GM21367 (cell line): ENCODE data around the gene SLC35F1.
"Not testable (repeated sequence)": the region's sequence is repeated elsewhere in the genome, so short reads cannot be mapped to it uniquely, and the experiment has no call there.

ENCODE experiments used
- ATAC-seq: cut with Tn5 transposase; IDR thresholded peaks from one replicate; pipeline ENCODE4 v1.9.1; 2021; ENCODE audit not compliant: unreplicated experiment

SLC35F1 gene

GRCh38 chr6:117906958-117907600 lies at the start of gene SLC35F1:
Gene SLC35F1, plus strand, starts transcription at chr6:117907264.
- peak; percentile 61 for ATAC-seq

- not testable (repeated sequence) for ATAC-seq
These were observed 48.5 kb upstream of the SLC35F1 start for GRCh38 chr6:117858601-117859000.

- ATAC-seq = no peak
These were observed 45.5 kb upstream of the SLC35F1 start for GRCh38 chr6:117861545-117861944.

- no peak for ATAC-seq
These were observed 40.5 kb upstream of the SLC35F1 start for GRCh38 chr6:117866561-117866960.

GRCh38 chr6:117870486-117871242 lies 36.4 kb upstream of the SLC35F1 start:
- ATAC-seq = peak; percentile 91

GRCh38 chr6:117880824-117881223 lies 26.2 kb upstream of the SLC35F1 start:
- ATAC-seq = no peak

- ATAC-seq = no peak
These were observed 16.9 kb upstream of the SLC35F1 start for GRCh38 chr6:117890172-117890571.

GRCh38 chr6:117906507-117906957 lies 532 bp upstream of the SLC35F1 start:
- peak; percentile 38 for ATAC-seq

GRCh38 chr6:117907601-117908245 lies 659 bp downstream of the SLC35F1 start:
- ATAC-seq = no peak

GRCh38 chr6:117908246-117909068 lies 1.4 kb downstream of the SLC35F1 start:
- no peak for ATAC-seq

- no peak for ATAC-seq
These were observed 2.6 kb downstream of the SLC35F1 start for GRCh38 chr6:117909638-117910037.

- ATAC-seq = no peak
These were observed 3.5 kb downstream of the SLC35F1 start for GRCh38 chr6:117910549-117910948.

GRCh38 chr6:117911150-117911549 lies 4.1 kb downstream of the SLC35F1 start:
- ATAC-seq = no peak

GRCh38 chr6:117911660-117912059 lies 4.6 kb downstream of the SLC35F1 start:
- ATAC-seq = no peak

- no peak for ATAC-seq
These were observed 8.8 kb downstream of the SLC35F1 start for GRCh38 chr6:117915846-117916245.

GRCh38 chr6:117916483-117916882 lies 9.4 kb downstream of the SLC35F1 start:
- ATAC-seq = no peak

- no peak for ATAC-seq
These were observed 10.1 kb downstream of the SLC35F1 start for GRCh38 chr6:117917176-117917575.

- no peak for ATAC-seq
These were observed 11.4 kb downstream of the SLC35F1 start for GRCh38 chr6:117918454-117918853.

GRCh38 chr6:117919275-117919674 lies 12.2 kb downstream of the SLC35F1 start:
- ATAC-seq = no peak

GRCh38 chr6:117919775-117920729 lies 13.0 kb downstream of the SLC35F1 start:
- ATAC-seq = no peak
